Fibroblast of skin of back (primary cell): ENCODE results near the gene EVC2.
"Not testable (repeated sequence)": the region's sequence is repeated elsewhere in the genome, so short reads cannot be mapped to it uniquely, and the experiment has no call there.

Source experiments
- DNase-seq: peaks from one replicate; pipeline ENCODE4 v3.0.0-alpha.2; 2013

EVC2 gene

DNA sequence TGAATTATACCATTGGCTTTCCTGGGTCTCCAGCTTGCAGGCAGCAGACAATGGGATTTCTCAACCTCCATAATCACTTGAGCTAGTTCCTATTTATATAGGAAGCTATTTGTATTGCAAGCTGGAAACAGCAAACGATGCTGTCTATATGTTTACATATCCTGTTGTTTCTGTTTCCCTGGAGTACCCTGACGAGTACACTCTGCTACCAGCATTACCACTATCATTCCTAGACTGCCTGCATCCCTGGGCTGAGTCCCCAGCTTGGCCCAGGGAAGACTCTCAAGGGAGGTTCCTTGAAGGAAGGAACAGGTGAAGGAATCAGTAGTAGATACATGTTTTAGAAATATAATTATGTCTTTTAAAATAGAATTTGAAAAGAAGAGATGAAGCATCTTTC is 81.4 kb downstream of the EVC2 start:
- no peak for DNase-seq

DNA sequence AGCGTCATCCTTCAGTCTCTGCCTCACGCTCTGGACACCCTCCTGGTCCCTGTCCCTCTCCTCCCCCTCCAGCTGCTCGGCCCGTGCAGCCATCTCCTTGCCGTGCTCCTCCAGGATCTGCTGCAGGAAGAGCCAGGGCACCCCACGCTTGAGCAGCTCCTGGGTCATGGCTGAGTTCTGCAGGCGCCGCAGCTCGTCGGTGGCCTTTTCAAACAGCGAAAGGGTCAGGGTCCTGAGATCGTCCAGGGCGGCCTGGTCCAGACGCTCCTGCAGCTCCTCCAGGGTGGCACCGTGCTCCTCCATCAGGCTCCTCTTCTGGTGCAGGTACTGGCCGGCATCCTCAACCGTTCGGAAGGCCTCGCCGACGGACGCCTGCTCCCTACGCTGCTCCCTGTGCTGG is 85.8 kb downstream of the EVC2 start:
- no peak for DNase-seq

DNA sequence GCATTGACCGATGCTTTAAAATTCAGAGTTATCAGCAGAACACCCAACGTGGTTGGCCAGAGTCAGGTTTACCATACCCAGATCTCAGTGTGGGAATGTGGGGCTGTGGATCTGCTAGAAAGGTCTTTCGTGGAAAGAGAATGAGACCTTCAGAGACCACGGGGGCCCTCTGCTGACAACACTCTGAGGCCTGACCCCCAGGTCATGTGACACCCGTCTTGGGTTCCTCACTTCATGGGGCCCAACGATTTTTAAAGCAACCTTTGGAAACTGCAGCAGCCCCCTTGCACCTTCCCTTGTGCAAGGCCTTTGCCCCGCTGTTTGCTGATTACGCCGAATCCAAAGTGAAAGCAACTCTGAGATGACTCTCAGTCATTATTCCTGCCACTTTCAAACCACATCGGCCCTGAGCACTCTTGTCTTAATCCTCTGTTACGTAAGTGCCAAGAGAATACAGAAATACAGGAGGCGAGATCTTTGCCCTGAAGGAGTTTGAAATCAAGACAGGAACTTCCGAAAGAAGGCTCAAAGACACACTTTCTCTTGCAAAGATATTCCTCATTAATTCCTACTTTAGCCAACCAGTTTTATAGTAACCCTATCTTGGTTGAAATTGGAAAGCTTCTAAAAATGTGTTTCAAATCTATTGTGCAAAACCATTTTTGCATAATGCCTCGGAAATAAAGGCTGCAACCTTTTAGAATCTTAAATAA is 88.3 kb downstream of the EVC2 start:
- DNase-seq: no peak

DNA sequence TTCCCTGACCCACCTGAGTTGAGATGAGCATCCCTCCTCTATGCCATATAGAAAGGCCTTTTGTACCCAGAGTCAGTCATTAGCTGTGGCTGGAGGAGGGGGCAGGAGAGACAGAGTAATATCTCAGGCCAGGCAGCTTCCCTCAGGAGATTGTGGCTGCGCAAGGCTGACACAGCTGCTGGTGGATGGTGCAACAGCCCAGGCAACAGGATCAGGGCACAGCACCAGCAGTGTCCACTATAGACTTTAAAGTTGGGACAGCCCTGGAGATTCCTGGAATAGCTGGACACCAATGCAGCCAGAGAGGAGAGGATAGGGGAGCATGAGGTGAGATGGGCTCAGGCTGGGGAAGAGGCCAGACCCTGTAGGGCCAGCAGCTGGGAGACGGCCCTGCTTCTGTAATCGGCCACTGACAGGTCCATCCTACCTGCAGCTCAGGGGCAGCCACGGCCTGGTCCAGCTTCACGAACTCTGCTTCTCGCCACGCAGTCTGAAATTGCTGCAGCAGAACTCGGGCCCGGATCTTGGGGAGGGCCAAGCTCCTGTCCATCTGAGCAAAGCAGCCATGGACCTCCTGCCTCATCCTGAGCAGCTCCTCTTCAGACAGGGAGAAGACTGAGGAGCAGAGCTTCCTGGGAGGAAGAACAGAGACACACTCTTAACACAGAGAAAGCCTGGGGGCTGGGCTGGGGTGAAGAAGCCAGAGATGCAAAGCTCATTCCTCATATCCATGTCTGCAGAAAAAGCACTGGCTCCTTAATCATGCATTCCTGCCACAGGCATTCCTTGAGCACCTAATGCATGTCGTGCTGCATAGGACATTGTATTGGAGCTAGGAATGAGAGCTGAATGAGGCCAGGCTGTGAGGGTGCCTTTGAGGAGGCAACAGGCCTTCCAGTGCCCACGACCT is 90.1 kb downstream of the EVC2 start:
- DNase-seq: no peak

DNA sequence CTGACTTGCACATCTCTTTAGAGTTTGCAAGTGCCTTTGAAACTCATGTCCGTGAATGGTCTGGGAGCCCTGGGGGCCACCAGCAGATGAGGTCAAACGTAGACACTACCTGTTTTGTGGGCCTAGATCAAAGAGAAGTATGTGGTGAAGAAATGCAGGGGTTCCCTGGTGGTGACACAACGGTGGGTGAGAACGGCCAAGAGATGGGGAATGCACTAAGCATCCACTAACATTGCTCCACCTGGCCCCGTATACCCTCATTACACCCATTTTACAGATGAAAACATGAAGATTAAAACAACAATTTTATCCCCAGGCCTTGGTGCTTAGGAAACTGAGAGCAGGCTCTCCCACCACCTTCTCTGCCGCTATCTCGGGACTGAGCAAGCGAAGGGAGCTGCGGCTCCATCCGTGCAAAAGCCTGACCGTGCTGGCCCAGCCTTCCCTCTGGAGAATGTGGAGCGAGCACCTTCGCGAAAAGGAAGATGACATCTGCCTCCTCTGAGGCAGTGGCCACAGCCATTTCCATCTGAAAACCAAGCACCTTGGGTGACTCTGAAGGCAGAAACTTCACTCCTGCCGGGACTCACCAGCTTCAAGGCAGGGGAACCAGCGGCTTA is 91.9 kb downstream of the EVC2 start:
- DNase-seq: no peak

DNA sequence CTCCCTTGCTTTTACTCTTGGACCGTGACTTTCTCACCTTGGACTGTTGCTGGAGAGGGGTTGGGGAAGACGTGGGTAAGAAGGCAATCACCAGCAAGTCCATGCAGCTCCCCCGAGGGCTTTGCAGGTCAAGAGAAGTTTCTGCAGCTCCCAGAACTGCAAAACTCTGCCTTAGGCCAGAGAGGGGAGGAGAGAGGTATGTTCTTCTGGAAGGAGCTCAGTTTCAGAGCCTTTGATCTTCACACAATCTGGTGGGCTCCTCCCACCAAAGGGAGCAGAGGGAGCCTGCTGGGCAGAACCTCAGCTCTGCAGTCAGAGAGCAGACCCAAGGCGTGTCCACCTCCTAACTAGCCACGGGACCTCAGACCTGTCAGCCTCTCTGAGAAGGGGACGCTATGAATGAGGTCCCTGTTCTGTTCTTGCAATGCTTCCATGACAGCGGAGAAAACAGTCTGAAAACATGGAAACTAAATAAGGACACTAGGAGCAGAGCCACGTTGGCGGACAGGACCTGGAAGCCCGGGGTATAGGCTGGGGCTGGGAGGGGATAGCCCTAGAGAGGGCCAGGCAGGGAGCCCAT is 92.8 kb downstream of the EVC2 start:
- DNase-seq: no peak

DNA sequence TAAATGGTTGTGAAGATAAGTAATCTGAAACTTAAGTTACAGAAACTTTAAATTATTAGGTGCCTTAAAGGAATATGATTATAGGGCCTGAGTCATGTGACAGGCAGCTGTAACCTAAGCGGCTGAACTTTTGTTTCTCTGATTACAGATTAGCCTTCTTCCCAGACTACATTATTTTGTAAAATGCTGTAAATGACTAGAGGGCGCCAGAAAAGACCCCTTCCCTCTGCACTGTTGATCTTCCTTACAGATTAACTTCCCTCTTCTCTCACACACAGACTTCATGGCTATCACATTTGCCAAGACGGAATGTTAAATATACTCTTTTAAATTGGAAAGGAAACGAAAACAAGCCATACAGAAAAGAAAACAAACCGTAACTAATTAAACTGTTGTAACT is 96.6 kb downstream of the EVC2 start:
- DNase-seq: no peak

DNA sequence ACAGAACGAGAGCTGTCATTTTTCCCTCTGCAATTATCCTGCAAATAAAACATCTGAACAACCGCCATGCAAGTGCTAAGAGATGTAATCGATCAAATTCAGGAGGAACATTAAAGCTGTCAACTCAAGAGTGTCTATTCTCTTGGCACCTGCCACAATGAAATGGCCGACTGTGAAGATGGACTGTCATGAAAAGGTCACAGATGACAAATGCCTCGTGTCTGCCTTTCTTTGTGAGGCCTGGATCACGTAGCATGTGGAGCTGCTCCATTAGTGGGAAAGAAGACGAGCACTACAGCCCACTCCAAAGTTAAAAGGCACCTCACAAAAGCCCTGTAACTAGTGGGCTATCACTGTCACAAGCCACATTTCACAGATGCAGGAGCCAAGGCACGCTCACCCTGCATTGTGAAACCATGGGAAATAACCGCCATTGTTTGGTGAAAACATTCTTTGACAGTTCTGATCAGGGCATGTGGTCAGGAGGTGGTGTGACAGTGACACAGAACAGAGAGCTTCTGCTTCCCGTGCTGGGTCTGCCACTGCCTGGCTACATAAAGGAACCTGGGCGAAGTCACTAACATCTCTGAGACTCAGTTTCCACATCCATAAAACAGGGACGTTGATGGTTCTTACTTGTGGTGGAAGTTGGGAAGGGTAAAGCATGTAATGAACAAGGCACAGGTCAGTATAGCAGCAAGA is 98.9 kb downstream of the EVC2 start:
- DNase-seq: no peak

DNA sequence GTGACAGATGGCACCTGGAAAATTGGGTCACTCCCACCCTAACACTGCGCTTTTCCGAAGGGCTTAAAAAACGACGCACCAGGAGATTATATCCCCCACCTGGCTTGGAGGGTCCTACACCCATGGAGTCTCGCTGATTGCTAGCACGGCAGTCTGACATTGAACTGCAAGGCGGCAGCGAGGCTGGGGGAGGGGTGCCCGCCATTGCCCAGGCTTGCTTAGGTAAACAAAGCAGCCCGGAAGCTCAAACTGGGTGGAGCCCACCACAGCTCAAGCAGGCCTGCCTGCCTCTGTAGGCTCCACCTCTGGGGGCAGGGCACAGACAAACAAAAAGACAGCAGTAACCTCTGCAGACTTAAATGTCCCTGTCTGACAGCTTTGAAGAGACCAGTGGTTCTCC is 114.5 kb downstream of the EVC2 start:
- not testable (repeated sequence) for DNase-seq

DNA sequence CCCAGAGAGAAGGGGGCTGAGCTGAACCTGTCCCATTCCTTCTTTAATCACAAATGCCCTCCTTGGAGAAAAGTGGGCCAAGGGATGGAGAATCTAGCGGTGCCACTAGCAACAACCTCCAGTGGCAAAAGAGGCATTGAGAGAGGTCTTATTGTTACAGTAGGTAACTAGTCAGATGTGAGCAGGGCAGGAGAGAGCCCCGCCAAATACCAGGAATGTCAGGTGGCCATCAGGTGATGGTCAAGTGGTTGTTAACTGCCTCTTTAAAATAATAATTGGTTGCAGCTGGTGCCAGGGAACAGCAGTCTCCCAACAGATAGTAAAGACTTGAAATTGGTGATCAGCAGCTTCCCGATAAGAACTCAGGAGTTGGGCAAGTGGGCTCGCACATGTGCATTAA is 116.1 kb downstream of the EVC2 start:
- no peak for DNase-seq

DNA sequence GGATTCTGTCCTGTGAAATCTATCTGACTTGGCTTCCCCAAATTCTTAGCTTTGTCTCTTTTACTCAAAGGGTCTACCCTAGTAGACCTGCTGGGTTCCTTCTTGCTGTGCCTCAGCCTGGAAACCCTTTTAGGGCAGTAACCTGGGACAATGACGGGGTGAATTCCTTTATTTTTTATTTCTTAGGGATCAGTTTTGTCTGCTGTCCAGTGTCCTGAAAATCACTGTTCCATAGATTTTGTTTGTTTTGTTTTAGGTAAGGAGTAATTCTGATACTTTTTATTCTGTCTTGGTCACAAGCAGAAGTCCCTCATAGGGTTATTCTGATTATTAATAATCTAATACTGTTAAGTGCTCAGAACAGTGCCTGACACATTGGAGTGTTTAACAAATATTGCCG is 118.9 kb downstream of the EVC2 start:
- DNase-seq: no peak

DNA sequence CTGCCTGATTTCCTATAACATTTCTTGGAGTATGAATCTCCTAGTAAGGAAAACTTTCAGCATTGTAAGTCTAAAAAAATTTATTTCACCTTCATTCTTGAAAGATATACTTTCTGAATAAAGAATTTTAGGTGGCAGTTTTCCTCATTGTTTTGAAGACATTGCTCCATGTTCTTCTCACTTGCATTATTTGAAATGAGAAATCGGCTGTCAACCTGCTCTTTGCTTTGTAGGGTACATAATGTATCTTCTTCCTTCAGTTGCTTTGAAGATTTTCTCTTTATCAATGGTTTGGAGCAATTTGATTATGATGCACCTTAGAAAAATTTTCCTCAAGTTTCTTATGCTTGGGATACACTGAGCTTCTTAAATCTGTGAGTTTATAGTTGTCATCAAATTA is 120.3 kb downstream of the EVC2 start:
- no peak for DNase-seq

DNA sequence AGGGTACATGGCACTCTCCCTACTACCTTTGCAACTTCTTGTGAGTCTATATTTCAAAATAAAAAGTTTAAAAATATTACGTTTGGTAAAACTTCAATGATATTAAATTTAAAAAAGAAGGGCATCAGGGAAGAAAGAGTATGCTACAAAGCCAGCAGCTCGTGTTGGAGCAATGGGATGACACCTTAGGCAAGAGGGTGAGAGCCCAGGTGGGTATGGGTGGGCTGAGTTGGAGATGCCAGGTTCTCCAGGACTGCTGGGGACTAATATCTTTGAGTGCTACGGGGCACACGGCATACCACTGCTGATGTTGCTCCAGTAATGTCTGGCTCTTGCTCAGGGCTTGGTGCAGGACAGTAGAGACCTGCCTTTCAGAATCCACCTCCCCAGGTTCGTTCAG is 132.4 kb downstream of the EVC2 start:
- no peak for DNase-seq

DNA sequence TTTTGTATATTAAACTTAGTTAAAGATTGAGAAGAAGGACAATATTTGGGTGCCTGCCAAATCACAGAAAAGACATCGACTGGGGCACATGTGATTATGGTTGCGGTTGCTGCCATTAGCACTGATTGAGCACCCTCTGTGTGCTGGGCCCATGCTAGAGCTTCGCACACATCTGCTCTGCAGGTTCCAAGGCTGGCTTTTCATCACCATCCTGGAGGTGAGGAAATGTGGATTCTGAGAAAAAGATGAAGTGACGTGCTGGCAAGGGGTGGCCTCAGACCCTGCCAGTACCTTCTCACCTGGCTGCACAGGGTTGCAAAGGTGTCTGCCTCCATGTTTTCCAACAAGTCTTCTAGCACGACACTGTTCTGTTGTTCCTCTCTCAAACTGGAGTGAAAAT is 134.0 kb downstream of the EVC2 start:
- no peak for DNase-seq

DNA sequence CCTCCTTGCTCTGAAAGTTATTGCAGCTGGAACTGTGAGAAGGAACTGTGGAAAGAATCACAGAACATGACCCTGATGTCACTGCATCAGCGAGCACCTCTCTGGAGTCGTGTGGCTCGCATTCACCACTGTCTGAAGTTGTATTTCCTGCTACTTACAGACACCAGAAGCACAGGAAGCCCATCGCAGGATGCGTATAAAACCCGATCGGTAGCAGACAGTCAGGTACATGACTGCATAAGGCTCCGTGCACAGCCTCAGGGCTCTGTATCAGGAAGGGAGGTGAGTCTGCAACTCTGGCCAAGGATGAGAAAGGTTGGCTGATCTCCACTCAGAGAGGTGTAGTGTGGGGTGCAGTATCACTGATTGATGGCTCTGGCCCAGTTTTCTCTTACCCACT is 134.4 kb downstream of the EVC2 start:
- no peak for DNase-seq

DNA sequence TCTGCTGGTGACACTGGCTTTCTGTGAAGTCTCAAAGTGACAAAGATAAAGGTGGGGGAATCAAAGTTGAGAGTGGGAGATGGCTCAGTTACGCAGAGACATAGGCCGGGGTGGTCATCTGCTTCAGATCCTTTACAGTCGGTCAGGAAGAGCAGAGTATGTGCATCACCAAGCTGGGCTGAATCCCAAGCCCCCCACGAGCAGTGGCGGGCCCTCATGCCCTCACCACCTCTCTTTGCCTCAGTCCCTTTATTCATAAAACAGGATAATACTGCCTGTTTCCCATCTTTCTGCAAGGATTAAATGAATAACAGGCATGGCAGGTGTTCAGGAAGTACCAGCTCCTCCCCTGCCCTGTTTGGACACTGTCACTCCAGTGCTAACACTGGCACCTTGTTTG is 135.6 kb downstream of the EVC2 start:
- DNase-seq: no peak

DNA sequence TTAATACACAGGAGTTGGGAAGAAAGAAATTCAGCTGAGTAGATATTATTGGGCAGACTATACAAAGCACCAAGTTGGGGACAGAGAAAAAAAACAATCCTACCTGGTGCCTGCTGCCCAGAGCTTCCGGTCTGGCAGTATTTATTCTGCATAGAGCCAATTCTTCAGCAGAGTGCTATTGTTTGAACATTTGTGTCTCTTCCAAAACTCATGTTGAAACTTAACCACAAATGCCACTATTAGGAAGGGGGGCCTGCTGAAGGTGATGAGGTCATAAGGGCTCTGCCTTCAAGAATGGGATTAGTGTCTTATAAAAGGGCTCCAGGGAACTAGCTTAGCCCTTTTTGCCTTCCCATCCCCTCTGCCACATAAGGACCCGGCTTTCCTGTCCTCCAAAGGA is 136.2 kb downstream of the EVC2 start:
- peak; percentile 8 for DNase-seq

DNA sequence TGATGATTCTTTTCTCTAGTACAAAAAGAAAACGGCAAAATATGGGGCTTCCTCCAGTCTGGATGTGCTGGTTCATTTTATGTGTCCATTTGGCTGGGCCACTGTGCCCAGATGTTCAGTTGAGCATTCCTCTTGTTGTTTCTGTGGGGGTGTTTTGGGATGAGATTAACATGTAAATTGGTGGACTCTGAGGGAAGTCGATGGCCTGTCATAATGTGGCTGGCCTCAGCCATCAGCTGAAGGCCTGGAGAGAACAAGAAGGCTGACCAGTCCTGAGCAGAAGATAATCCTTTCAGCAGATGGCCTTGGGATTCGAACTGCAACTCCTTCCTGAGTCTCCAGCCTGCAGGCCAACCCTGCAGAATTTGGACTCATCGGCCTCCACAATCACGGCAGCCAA is 136.7 kb downstream of the EVC2 start:
- DNase-seq: no peak

DNA sequence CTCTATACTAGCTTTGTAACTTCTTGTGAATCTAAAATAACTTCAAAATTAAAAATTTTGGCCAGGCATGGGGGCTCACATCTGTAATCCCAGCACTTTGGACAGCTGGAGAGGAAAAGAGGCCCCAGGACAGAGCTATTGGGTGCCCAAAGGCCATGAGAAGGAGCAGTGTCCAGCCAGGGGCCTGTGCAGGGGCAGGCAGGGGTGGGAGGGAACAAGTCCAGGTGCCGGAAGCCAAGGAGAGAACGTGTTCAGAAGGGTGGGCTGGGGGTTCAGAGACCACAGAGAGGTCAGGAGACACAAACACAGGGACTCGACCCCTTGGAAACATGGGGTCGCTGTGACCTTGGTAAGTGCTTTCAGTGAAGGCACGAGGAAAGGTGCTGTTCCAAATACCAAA is 138.9 kb downstream of the EVC2 start:
- no peak for DNase-seq

DNA sequence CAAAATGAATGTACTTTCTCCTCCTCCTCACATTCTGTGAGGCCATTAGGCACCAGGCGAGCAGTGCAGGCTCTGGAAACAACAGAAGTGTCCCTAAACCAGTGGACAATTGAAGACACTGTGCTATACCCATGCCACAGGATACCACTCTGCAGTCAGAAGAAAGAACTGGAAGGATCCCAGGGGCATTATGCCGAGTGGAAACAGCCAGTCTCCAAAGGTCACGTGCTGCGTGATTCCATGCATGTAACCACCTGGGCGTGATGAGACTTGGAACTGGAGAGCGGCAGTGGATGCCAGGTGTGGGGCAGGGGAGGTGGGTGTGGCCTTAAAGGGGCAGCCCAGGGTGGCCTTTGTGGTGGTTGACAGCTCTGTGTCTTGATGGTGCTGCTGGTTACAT is 139.4 kb downstream of the EVC2 start:
- DNase-seq: no peak

DNA sequence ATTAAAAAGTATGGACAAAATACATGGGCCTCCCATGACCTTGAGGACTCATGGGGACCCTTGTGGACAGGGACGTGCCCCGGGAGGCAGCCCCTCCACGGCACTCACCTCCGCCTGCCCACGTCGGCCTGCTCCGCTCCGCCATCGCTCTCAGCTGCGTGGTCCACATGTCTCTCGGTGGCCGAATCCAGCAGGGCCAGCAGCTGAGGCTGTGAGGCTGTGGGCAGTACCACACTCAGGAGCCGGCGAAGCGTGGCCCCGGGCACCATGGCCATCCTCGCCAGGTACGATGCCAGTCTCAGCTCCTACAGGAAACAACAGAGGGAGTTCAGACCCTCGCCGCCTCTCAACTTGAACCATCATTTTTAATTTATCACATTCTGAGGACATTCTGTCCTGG is 140.0 kb downstream of the EVC2 start:
- DNase-seq: no peak

DNA sequence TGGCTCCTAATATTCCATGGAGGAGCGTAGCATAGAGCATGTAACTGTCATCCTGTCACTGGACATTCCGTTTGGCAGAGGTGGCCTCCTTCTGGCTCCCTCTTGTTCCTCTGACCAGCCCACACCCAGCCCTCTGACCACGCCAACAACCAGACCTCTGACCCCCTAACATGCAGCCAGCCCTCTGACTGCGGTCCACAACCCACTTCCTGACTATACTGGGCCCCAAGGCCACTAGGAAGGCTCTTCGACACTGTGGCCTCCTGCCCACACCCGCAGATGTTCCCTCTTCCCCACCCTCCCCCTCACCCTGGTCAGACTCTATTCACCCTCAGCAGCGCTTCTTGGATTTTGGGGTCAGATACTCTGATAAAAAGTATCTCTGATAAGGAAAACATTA is 141.4 kb downstream of the EVC2 start:
- DNase-seq: no peak

DNA sequence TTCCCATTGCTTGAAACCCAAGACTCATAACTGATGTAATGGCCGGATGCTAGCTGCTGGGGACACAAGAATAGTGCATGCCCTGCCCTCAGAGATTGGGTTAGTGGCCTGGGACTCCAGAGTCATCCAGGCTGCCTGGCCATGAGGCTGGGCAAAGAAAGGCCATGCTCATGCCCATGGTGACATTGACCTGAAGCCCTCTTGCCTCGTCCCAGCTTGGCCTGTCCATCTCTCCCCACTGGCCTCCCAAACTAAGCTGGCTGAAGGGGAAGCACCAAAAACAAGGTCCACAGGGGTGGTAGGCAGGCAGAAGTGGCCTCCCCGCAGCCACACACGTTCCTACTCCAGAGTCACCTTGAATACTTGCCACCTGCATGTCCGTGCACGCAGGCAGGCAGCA is 141.8 kb downstream of the EVC2 start:
- DNase-seq: no peak
